ENCODE data around the gene UBAC1.
"Not testable (repeated sequence)": the region's sequence is repeated elsewhere in the genome, so short reads cannot be mapped to it uniquely, and the experiment has no call there.

Gene UBAC1

GRCh38 chr9:135968601-135969000 lies 7.4 kb upstream of the UBAC1 start:
- Mint-ChIP-seq H3K4me1 (peaks cover 5% of the 10 kb centered on the region), H3K27ac (no peak overlapping the region), H3K27me3 (ENCODE audit: low read depth, poor library complexity) (peaks cover 44% of the 10 kb centered on the region), H3K4me3 (no peak overlapping the region), H3K36me3 (ENCODE audit: low read depth) (no peaks in the 10 kb centered on the region), H3K9me3 (no peaks in the 10 kb centered on the region)
- no peak for TF ChIP-seq CTCF (IDR thresholded peaks at IDR 0.05)
- no peak for DNase-seq

GRCh38 chr9:135968083-135968476 lies 6.9 kb upstream of the UBAC1 start:
- no peak for DNase-seq
- Mint-ChIP-seq H3K27ac (no peak overlapping the region), H3K4me3 (no peak overlapping the region)

DNA sequence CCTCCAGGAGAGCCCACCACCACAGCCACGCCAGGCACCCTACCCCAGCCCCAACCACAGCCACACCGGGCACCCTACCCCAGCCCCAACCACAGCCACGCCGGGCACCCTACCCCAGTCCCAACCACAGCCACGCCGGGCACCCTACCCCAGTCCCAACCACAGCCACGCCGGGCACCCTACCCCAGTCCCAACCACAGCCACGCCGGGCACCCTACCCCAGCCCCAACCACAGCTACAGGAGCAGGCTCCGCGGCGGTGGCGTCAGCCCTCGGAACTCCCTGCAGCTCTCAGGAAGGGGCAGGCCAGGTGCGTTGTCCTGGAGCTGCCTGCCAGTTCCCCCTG lies 5.7 kb upstream of the UBAC1 start:
- H3K9me3 Mint-ChIP-seq; H3K4me3 Mint-ChIP-seq; H3K36me3 Mint-ChIP-seq (ENCODE audit: low read depth); H3K27ac Mint-ChIP-seq; DNase-seq: not testable (repeated sequence)
- H3K4me1 Mint-ChIP-seq, result peaks cover 11% of the 10 kb centered on the region
- peaks cover 47% of the 10 kb centered on the region for H3K27me3 Mint-ChIP-seq (ENCODE audit: low read depth, poor library complexity)

More at GRCh38 chr9:135968083-135968476, 6.9 kb upstream of the UBAC1 start:
- H3K4me1 Mint-ChIP-seq, result peaks cover 5% of the 10 kb centered on the region
- no peak for TF ChIP-seq CTCF (IDR thresholded peaks at IDR 0.05)
- H3K36me3 Mint-ChIP-seq (ENCODE audit: low read depth), result no peaks in the 10 kb centered on the region
- H3K27me3 Mint-ChIP-seq (ENCODE audit: low read depth, poor library complexity), result peaks cover 42% of the 10 kb centered on the region
- no peaks in the 10 kb centered on the region for H3K9me3 Mint-ChIP-seq

GRCh38 chr9:135965124-135965756 lies 4.1 kb upstream of the UBAC1 start:
- H3K27ac Mint-ChIP-seq, result no peak overlapping the region
- DNase-seq, result no peak
- no peaks in the 10 kb centered on the region for H3K36me3 Mint-ChIP-seq (ENCODE audit: low read depth)
- H3K27me3 Mint-ChIP-seq (ENCODE audit: low read depth, poor library complexity), result peaks cover 42% of the 10 kb centered on the region
- H3K9me3 Mint-ChIP-seq, result no peaks in the 10 kb centered on the region
- no peak overlapping the region for H3K4me3 Mint-ChIP-seq
- no peak for TF ChIP-seq CTCF (IDR thresholded peaks at IDR 0.05)
- H3K4me1 Mint-ChIP-seq, result peaks cover 20% of the 10 kb centered on the region

GRCh38 chr9:135963938-135964337 lies 2.8 kb upstream of the UBAC1 start:
- peaks cover 34% of the 10 kb centered on the region for H3K27me3 Mint-ChIP-seq (ENCODE audit: low read depth, poor library complexity)
- H3K9me3 Mint-ChIP-seq, result no peaks in the 10 kb centered on the region
- peaks cover 29% of the 10 kb centered on the region for H3K4me1 Mint-ChIP-seq
- H3K4me3 Mint-ChIP-seq, result no peak overlapping the region
- no peaks in the 10 kb centered on the region for H3K36me3 Mint-ChIP-seq (ENCODE audit: low read depth)
- TF ChIP-seq CTCF (IDR thresholded peaks at IDR 0.05), result no peak
- H3K27ac Mint-ChIP-seq, result no peak overlapping the region
- no peak for DNase-seq

- Mint-ChIP-seq H3K9me3 (no peaks in the 10 kb centered on the region), H3K27me3 (ENCODE audit: low read depth, poor library complexity) (peaks cover 34% of the 10 kb centered on the region), H3K4me3 (no peak overlapping the region), H3K4me1 (peaks cover 29% of the 10 kb centered on the region), H3K36me3 (ENCODE audit: low read depth) (no peaks in the 10 kb centered on the region), H3K27ac (no peak overlapping the region)
- TF ChIP-seq CTCF (IDR thresholded peaks at IDR 0.05), result no peak
- no peak for DNase-seq
Observed at GRCh38 chr9:135963338-135963737, 2.2 kb upstream of the UBAC1 start.

Data from nephron progenitor cell (in vitro differentiated cells).